ENCODE measurements around the gene IL7R.

- TF ChIP-seq CTCF (IDR thresholded peaks at IDR 0.05) (no peak), HMGXB4 (CRISPR knock-in tag; IDR thresholded peaks at IDR 0.05; ENCODE audit: borderline replicate concordance) (no peak), ZFP36 (IDR thresholded peaks at IDR 0.05; ENCODE audit: borderline replicate concordance, partially characterized antibody) (no peak), E2F6 (IDR thresholded peaks at IDR 0.05; ENCODE audit: borderline replicate concordance, low read depth) (no peak), EP300 (IDR thresholded peaks at IDR 0.05) (no peak), BHLHE40 (IDR thresholded peaks at IDR 0.05; ENCODE audit: low read depth, low read length) (no peak), USF2 (IDR thresholded peaks at IDR 0.05) (no peak), CEBPB (IDR thresholded peaks at IDR 0.05) (no peak), PHF8 (IDR thresholded peaks at IDR 0.05; ENCODE audit: borderline replicate concordance, low read depth) (no peak), POLR2A (IDR thresholded peaks at IDR 0.05; ENCODE audit: low read length) (no peak), SMC3 (IDR thresholded peaks at IDR 0.05) (no peak), REST (IDR thresholded peaks at IDR 0.05) (no peak)
Observed at GRCh38 chr5:35922468-35922867, 65.8 kb downstream of the IL7R start.
